Stimulated activated naive CD8-positive, alpha-beta T cell treated with anti-CD3 and anti-CD28 coated beads, Interleukin-15, Interleukin-2, amounts not matched to agents 100 U/mL and 50 U/mL, for 24 hours (primary cell): ENCODE data around the gene DYSF.

Experiments used
- ATAC-seq: fragments of 150-1000 bp; cut with Tn5 transposase; one replicate; pipeline ENCODE4 v1.10.0; 2021
- DNase-seq: peaks from one replicate; pipeline ENCODE4 v3.0.0; 2021

DYSF gene

DNA sequence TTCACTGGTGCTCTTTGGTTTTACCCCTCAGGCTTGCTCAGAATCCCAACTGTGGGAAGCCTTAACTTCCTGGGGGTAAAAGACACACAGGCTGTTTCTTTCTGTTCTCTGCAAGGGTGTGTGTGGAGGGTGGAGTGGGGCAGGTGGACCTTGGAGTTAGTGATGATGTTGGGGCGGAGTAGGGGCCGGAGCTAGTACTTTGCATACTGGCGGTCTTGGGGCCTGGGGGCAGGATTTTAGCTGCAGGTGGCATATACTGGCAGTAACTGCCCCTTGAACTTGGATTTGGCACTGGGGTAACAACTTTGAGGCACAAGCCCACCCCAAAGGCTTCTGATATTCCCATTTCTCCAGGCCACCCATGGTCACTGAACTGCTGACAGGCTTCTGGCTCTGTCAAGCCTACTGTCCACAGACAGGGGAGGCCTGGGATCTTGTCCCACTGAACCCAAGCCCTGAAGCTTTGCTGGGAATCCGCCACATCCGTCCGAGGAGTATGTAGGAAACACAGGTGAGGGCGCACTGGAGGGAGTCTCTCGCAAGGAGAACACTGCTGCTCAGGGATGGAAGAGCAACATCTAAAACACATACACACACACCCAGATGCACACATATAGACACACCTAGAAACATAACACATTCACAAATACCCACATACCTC, 258.9 kb downstream of the DYSF start:
- ATAC-seq: no peak

DNA sequence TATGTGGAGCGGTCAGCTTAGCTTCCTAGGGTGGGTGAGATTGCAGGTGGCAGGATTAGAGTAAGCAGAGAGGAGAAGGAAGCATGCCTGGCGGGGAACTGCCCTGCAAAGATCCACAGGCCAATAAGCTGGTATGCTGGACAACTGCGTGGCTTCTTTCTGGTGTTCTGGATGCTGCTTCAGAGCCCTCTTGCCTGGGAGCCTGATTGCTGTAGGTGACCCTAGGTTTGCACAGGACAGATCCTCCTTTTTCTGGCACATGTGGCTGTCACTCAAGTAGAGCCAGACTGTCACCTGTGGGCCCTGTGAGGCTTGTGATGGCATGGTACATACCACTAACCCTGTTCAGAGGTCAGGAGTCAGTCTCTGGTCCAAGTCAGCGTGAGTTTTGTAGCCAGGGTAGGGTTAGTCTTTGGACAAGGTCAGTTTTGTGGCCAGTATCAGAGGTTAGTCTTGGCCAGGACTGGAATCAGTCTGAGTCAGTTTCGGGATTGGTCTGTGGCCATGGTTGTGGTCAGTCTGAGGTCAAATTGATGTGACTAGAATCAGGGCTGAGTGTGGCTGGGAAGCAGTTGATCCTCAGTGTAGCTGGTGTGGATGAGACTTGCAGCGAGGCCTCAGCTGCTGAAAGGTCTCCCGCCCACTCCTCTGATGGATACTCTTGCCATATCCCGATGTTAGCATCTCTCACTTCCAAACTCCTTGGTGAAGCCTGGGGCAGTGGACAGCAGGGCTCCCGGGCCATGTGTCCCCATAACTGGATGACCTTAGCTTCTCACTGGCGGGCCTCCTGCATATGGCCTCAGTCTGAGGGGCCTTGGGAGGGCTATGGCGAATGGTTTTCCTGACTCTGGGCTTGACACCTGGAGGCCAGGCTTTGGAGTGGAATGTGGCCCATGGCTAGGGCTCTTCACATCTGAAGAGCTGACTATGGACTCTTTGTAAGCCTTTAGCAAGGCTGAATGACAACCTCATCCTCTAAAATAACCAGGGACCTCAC, 260.5 kb downstream of the DYSF start:
- DNase-seq (no peak), ATAC-seq (no peak)

More for the DNA sequence above, 258.9 kb downstream of the DYSF start:
- no peak for DNase-seq

DNA sequence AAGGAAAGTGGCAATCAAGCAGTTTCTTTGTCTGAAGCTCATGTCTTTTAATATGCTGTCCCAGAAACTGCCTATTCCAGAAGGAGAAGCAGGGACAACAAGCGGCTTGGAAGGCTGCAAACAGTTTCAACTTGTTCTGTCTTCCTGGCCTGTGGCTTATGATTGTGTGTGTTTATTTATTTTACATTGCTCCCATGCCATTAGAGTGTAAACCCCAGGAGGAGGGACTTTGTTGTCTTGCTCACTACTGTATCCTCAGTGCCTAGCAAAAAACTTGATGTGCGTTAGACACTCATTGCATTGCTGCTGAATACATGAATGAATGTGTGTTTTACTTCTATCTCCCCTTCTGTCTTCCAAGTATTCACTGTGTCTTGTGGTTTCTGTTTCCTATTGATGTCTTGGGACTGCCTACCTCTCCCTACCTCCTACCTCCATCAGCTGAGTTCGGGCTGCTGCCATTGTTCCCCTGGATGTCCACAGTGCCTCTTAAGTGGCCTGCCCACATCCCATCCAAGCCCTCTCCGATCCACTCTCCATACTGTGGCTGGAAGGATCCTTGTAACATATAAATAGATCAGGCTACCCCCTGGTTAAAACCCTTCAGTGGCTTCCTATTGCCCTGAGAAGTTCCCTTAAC, 261.4 kb downstream of the DYSF start:
- no peak for DNase-seq
- no peak for ATAC-seq

DNA sequence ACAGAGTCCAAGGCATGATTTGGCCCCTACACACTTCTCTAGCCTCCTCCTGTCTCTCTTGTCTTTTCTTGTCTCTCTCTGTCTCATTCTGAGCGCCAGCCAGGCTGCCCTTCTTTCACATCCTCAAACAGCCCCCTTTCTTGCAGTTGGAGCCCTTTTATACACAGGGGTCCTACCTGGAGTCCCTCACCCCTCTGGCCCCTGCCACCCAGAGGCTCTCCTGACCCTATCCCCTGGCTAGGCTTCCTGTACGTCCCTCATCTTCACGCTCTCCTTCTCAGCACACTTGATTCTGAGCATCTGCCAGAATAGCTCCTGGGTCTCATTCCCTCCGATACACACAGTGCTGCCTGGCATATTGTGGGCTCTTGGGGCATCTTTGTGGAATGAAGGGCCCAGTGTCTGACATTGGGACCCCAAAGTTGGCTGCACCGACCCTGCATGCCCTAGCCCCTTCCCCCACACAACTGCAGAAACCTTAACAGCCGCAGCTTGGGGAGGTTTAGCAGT, 261.9 kb downstream of the DYSF start:
- ATAC-seq (no peak), DNase-seq (no peak)

DNA sequence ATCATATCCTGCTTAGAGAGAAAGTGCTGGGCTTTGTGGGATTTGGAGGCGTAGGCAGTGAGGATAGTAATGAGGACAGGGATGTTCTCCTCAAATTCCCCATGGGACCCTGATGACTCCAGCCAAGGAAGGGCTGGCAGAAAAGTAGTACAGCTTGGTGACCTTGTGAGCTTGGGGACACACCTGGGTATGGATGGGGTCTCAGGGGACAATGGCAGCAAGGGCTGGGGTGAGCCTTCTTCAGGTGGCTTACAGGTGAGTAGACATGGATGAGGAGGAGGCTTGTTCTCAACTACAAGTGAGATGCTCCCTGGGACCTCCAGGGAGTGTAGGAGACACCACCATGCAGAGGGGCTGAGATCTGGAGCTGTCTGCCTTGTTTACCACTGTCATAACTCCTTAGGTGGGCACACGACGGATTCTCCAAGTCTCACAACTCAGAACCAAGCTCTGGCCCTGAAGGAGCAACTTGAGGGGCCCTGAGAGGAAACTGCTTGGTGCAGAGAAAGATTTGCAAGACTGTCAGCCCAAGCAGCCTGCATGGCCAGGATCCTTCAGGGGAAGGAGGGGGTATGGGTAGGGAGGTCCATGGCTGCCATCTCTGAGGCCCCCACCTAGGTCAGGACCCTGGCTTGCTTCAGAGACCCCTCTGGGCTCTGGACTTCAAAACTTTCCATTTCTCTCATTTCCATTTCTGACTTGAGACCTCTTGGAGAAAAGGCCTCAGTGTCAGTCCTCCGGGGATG, 262.8 kb downstream of the DYSF start:
- DNase-seq (no peak), ATAC-seq (no peak)

DNA sequence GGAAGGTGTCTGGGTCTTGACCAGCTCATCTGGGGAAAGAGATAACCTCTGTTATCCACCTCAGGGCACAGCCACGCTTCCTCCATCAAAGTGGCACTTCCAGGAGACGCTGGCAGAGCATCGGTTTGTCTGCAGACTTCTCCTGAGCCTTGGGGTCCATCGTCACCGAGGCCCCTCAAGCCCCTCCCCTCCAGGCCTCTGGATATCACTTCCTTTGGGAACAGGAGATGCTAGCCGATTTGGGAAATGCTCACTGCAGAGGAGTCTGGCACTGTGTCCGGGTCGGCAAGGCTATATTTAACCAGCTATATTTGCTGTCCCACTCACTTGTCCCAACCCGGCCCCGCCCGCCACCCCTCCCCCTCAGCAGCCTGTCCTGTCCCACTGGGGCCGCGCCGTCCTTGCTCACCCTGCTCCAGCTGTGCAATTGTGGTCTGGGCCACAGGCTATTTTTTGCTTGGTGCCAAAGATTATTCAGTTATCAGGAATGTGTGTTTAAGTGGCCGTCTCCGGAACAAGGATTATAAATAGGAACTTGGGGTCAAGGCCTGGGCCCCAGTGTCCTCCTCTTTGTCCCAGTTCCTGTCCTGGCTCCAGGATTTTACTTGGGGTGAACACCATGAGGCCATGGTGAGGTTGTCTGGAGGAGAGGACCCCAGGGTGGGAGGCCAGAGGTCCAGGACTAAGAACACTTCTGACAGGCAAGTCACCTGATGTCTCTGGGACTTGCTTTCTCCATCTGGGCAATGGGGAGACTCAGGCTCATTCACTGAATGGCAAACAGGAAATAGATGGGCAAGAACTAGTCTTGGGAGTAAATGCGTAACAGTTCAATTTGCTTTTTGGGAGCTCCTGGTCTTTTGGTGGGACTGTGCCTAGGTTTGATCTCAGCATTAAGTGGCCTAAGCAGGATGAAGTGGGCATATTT, 263.6 kb downstream of the DYSF start:
- DNase-seq (no peak), ATAC-seq (no peak)

DNA sequence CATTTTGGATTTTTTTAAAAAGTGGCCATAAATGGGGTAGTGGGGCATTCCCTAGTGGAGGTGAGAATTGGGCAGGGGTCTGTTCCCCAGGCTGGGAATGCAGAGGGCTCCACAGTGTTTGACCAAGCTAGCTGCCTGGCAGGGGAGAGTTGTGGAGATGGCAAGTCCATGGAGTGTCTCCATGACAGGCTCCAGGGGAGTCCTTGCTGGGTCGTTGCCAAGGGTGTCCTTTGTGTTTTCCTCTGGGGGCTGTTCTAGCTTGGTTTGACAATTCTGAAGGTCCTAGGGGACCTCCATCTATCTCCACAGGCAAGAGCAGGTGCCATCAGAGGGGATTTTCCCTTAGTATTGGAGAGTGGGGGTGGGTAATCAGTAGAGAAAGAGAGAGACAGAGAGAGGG, 265.3 kb downstream of the DYSF start:
- no peak for ATAC-seq
- no peak for DNase-seq

DNA sequence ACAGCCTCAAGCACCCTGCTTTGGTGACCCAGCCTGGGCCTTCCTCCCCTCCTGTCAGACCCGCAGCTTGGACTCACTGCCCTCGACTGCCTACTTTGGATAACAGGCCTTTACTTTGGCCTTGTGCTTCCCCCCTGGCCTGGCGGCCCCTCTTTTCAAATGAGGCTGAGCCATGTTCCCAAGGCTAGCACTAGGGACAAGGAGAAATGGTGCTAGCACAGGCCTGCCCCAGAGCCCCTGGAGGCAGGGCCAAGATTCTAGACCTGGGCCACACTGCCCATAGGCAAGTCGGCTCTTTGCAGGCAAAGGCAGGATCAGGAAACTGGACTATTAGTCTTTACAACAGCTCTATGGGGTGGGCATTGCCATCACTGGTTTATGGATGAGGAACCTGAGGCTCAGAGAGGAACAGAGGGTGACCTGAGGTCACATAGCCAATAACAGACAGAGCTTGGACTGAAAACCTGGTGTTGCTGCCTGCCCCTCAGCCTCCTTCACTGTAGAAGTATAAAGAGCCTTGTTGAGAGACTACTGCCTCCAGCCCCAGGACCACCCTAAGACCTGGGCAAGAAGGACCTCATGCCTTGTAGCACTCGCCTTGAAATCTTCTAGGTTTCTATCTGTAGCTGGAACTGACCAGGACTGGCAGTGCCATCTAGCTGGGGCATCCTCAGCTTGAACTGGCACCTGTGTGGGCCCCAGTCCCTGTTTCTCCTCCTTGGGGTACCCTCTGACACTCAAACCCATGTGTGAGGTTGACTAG, 266.3 kb downstream of the DYSF start:
- ATAC-seq (no peak), DNase-seq (no peak)

DNA sequence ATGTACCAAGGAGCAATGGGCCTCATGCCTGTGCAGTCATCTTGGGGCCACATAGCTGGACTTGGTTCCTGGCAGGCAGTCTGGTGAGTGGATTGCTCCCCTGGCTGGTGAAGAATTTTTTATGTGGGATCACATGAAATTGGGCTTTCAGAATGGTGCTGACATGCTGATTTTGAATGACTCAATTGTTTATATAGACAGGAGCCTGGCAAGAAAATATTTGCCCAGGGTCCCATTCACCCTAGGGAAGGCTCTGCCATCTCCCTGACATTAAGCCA, 266.9 kb downstream of the DYSF start:
- DNase-seq (no peak), ATAC-seq (no peak)

DNA sequence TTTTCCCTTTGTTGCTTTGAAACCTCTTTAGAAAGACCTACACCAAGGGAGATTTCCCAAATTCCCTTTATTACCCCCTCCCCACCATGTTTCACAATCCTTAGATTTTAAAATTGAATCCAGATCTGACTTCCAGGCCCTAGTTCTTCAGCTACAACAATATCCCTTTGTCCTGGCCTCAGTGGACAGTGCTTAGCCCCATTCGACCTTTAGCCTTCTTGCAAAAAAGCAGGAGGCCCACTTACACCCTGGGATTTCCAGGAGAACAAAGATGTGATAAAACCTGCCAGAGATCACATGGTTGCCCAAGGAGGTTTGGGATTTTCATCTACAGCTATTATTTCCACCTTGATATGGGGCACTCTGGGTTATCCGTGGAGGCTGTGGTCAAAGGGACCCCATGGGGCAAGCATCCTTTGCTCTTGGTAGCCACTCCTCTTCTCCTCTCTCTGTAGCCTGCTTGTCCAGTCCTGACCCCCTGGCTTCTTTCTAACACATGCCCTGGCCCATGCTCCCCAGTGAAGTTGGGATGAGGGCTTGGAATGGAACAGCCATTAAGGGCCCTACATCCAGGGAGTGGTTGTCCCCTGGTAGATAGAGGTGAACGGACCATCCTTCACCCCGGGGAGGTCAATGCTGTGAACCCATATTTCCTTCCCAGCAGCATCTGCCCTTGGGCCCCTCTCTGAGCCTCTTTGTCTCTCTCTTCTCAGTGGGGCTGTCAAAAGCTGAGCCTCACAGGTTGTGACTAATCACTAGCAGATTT, 267.4 kb downstream of the DYSF start:
- DNase-seq: no peak

DNA sequence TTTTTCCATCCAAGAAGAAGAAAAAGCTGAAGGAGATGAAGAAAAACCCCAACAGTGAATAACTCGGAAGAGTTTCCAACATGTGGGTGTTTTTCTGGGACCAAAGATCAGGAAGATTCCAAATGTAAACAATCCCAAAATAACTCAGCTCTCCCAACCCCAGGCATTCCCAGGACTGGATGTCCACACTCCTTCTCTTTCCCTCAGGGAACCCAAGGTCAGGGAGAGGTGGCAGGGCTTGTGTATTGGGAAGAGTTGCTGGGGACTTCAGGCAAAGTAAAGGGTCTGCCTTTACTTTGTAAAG, 268.0 kb downstream of the DYSF start:
- ATAC-seq: no peak
- no peak for DNase-seq

More for the DNA sequence above, 267.4 kb downstream of the DYSF start:
- no peak for ATAC-seq

DNA sequence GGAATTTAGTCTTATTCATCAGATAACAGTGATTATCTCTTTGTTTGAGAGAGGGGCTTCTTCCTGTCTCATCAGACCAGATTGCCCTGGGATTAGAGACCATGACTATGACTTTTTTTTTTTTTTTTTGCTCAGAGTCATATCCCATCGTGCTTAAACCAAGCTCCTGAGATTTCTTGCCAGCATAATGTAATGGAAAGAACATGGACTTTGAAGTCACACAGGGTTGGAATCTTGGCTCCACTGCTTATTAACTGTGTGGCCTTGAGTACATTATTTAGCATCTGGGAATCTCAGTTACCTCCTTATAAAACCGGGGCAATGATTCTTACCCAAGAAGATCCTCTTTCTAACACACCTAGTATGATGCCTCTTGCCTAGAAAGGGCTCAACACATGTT, 268.3 kb downstream of the DYSF start:
- DNase-seq (no peak), ATAC-seq (no peak)

DNA sequence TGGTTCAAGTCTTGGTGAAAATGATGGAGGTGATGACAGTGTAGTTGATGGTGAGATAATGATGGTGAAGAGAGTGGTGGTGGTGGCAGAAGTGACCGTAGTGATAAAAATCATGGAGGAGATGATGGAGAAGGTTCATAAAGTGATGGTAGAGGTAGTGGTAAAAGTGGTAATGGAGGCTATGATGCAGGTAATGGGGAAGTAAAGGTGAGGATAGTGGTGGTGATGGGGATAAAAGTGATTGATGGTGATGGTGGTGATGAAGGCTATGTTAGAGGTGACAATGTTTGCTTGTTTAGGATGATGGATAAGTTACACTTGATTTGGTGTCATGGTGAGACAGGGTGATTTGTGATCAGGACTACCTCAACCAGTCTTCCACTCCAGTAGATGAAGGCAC, 268.9 kb downstream of the DYSF start:
- ATAC-seq: no peak

DNA sequence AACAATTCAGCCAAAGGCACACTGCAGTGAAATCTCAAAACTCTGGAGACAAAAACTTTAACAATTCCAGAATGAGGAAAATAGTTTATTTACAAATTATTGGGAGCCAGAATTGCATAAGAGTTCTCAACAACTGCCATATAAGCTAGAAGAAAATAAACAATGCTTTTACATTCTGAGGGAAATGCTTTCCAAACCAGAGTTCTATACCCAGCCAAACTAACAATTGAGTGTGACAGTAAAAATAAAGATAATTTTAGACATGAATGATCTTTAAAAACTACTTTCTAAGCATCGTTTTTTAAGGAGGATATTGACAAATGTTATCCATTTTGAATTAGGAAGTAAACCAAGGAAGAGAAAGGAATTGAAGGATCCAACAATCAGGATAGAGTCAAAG, 271.4 kb downstream of the DYSF start:
- ATAC-seq (no peak), DNase-seq (no peak)

More for the DNA sequence above, 268.9 kb downstream of the DYSF start:
- DNase-seq: no peak

DNA sequence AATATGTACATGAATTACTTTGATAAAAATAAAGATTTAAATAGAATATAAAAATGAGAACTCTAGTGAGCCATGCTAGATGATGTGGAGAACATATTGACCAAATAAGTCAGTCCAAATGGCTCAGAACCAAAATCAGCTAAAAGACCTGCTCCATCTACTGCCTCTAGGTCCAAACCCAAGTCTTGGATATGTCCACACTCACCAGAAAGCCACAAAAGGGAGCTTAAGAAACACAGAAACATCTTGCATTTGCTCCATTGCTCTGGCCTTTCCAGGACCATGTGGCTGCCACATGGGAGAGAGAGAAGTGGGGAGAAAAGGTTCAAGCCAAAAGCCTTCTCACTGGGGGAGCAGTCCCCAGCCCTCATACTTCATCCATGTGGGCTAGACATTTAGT, 272.5 kb downstream of the DYSF start:
- DNase-seq: no peak
- no peak for ATAC-seq

DNA sequence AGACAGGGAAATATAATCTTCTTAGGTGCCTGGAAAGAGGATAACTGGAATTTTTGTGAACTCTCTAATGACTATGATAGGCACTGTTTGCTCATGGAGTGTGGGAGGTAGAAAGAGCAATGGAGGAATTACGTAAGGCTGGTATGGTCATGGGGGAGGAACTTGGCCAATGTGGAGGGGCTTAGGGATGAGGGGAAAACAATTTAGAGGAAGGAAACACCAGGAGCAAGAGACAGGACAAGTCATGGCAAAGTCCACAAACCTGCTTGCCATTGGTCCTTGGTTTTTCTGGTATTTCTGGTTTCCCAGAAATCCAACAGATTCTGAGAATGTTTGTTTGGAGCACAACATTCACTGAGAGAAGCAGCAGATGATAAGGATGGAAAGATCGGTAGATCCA, 274.2 kb downstream of the DYSF start:
- no peak for DNase-seq
- ATAC-seq: no peak

DNA sequence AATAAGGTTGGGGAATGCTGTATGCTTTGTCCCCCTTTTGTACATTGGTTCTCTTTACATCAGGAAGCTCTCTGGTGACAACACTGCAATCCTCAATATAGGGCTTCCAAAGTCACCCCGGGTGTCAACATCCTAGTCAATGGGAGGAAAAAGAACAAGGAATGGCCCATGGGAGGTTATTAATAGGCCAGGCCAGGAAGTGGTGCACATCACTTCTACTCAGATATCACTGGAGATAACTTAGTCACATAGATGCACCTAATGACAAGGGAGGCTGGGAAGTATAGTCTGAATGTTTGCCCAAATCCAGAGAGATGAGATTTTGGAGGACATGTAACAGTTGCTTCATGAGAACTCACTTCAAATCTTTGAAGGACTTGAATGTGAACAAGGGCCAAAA, 274.7 kb downstream of the DYSF start:
- no peak for DNase-seq
- ATAC-seq: no peak

DNA sequence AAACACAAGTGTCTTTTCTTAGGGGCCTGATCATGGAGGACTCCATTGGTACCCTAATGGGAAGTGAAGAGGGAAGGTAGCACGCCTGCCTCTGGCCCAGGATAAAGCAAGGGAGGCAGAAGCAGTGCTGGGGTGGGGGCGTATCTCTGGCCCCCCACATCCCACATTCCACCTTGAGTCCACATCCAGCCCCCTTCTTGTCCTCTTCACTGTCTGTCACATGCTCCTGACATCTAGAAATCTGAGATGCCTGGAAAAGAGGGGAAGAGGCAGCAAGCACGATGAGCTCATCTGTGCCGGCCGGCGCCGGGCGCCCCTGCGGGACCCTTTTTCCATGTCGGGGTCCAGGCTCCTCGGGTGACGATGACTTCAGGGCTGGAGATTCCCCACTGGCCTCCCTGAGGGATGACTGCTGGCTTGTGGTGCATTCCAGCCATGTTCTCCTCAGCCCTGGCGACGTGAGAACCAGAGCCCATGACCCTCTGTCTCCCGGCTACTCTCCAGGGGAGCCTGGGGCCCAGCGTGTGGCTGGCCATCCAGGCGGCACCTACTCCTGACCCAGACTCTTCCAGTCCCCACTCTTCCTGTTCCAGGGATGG, 277.5 kb downstream of the DYSF start:
- no peak for DNase-seq
- ATAC-seq: no peak

DNA sequence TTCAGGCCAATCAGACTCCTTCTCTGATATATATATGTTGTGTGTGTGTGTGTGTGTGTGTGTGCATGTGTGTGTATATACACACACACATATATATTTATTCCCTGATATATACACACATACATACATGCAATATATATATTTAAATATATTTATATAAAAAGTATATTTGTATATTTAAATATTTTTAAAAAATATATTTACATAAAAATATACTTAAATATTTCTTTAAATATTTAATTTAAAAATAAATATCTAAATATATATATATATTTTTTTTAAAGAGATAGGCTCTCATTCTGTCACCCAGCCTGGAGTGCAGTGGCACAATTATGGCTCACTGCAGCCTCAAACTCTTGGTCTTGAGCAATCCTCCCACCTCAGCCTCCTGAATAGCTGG, 281.3 kb downstream of the DYSF start:
- DNase-seq (no peak), ATAC-seq (no peak)
